ENCODE measurements around the gene GABARAPL2. TPM values are rescaled to one million over a fixed set of nuclear protein-coding genes. Genes with fewer than 3 reads are reported as not detected.

The GABARAPL2 gene
- total RNA-seq, 1 donor from 2014 or later, result 90.3 TPM

GRCh38 chr16:75603241-75603640 is 37.1 kb downstream of the GABARAPL2 start:
- no peak for DNase-seq (ENCODE audit: extremely low spot score, unreplicated experiment)
- H3K27ac Mint-ChIP-seq (ENCODE audit: unreplicated experiment), result no peak overlapping the region
- H3K4me3 Mint-ChIP-seq (ENCODE audit: unreplicated experiment), result no peak overlapping the region
- peaks cover 35% of the 10 kb centered on the region for H3K36me3 Mint-ChIP-seq (ENCODE audit: unreplicated experiment)
- H3K4me1 Mint-ChIP-seq (ENCODE audit: unreplicated experiment), result no peaks in the 10 kb centered on the region
- TF ChIP-seq CTCF (IDR thresholded peaks at IDR 0.05), result no peak
- H3K9me3 Mint-ChIP-seq (ENCODE audit: unreplicated experiment), result no peaks in the 10 kb centered on the region
- no peaks in the 10 kb centered on the region for H3K27me3 Mint-ChIP-seq (ENCODE audit: unreplicated experiment)

GRCh38 chr16:75606507-75606906 is 40.3 kb downstream of the GABARAPL2 start:
- no peak for TF ChIP-seq CTCF (IDR thresholded peaks at IDR 0.05)
- no peak overlapping the region for H3K27ac Mint-ChIP-seq (ENCODE audit: unreplicated experiment)
- H3K9me3 Mint-ChIP-seq (ENCODE audit: unreplicated experiment), result no peaks in the 10 kb centered on the region
- DNase-seq (ENCODE audit: extremely low spot score, unreplicated experiment), result no peak
- no peaks in the 10 kb centered on the region for H3K27me3 Mint-ChIP-seq (ENCODE audit: unreplicated experiment)
- no peaks in the 10 kb centered on the region for H3K4me1 Mint-ChIP-seq (ENCODE audit: unreplicated experiment)
- no peak overlapping the region for H3K4me3 Mint-ChIP-seq (ENCODE audit: unreplicated experiment)
- peaks cover 29% of the 10 kb centered on the region for H3K36me3 Mint-ChIP-seq (ENCODE audit: unreplicated experiment)

GRCh38 chr16:75614066-75614897 is 48.1 kb downstream of the GABARAPL2 start:
- H3K4me1 Mint-ChIP-seq (ENCODE audit: unreplicated experiment), result no peaks in the 10 kb centered on the region
- no peaks in the 10 kb centered on the region for H3K9me3 Mint-ChIP-seq (ENCODE audit: unreplicated experiment)
- H3K27me3 Mint-ChIP-seq (ENCODE audit: unreplicated experiment), result no peaks in the 10 kb centered on the region
- H3K36me3 Mint-ChIP-seq (ENCODE audit: unreplicated experiment), result peaks cover 46% of the 10 kb centered on the region
- H3K27ac Mint-ChIP-seq (ENCODE audit: unreplicated experiment), result no peak overlapping the region
- H3K4me3 Mint-ChIP-seq (ENCODE audit: unreplicated experiment), result no peak overlapping the region
- no peak for TF ChIP-seq CTCF (IDR thresholded peaks at IDR 0.05)
- DNase-seq (ENCODE audit: extremely low spot score, unreplicated experiment), result no peak

- DNase-seq (ENCODE audit: extremely low spot score, unreplicated experiment), result no peak
- Mint-ChIP-seq H3K9me3 (ENCODE audit: unreplicated experiment) (no peaks in the 10 kb centered on the region), H3K4me1 (ENCODE audit: unreplicated experiment) (peaks cover under 1% of the 10 kb centered on the region), H3K4me3 (ENCODE audit: unreplicated experiment) (no peak overlapping the region), H3K27me3 (ENCODE audit: unreplicated experiment) (no peaks in the 10 kb centered on the region), H3K36me3 (ENCODE audit: unreplicated experiment) (peaks cover 47% of the 10 kb centered on the region), H3K27ac (ENCODE audit: unreplicated experiment) (no peak overlapping the region)
- TF ChIP-seq CTCF (IDR thresholded peaks at IDR 0.05), result no peak
Observed at GRCh38 chr16:75615619-75616018, 49.4 kb downstream of the GABARAPL2 start.

GRCh38 chr16:75616521-75617010 is 50.4 kb downstream of the GABARAPL2 start:
- H3K9me3 Mint-ChIP-seq (ENCODE audit: unreplicated experiment), result no peaks in the 10 kb centered on the region
- no peak overlapping the region for H3K27ac Mint-ChIP-seq (ENCODE audit: unreplicated experiment)
- DNase-seq (ENCODE audit: extremely low spot score, unreplicated experiment), result no peak
- H3K27me3 Mint-ChIP-seq (ENCODE audit: unreplicated experiment), result no peaks in the 10 kb centered on the region
- H3K4me1 Mint-ChIP-seq (ENCODE audit: unreplicated experiment), result peaks cover 9% of the 10 kb centered on the region
- no peak overlapping the region for H3K4me3 Mint-ChIP-seq (ENCODE audit: unreplicated experiment)
- no peak for TF ChIP-seq CTCF (IDR thresholded peaks at IDR 0.05)
- peaks cover 47% of the 10 kb centered on the region for H3K36me3 Mint-ChIP-seq (ENCODE audit: unreplicated experiment)
